Measurements from ENCODE around the gene TWNK. TPM values are rescaled to one million over a fixed set of nuclear protein-coding genes. Genes with fewer than 3 reads are reported as not detected.
A peak's percentile ranks its signal among the peaks of the same experiment; 100 is the strongest.

The TWNK gene
- total RNA-seq, 2 donors from 2014 or later: 11.2 to 15.1 TPM

DNA sequence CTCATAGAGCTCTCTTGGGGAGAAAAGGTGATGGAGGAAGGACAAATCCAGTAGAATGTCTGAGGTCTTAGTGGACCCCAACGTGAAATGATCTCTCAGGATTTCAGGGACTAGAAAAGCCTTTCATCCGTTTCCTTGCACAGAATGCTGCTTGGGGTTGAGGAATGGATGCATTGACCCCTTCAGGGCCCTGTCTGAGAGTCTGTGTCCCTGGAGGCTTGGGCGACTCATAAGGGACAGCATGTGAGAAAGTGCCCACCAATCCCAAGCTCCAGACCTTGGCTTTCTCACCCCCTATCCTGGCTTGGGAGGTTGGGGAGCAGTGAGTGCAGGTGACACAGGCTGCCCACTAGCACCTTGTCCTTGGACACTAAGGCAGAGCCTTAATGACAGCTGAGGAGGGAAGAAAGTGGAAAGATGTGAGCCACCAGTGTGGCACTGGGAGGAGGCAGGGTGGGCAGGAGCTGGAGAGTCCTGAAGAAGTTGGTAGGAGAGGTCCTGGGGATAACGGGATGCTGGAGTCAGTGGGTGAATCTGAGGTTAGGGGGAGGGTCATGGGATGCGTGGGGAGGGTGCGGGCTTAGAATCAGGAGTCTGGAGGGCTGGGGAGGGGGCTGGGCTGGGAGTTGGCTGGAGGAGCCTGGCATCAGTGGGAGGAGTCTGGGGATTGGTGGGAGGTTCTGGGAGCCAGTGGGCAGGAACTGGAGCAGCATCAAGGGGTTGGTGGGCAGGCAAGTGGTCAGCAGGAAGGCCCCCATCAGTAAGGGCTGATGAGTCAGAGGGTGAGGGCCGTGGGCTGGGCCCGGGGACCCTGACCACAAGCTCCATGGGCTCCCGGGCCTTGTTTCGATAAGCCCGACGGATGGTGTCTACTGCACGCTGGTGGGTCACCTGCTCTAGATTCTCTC lies 20.8 kb downstream of the TWNK start:
- no peak for TF ChIP-seq CTCF (conservative IDR thresholded peaks at IDR 0.05)
- Histone ChIP-seq H3K27ac (ENCODE audit: low read depth, low read length) (peak overlapping the region; percentile 32), H3K4me3 (ENCODE audit: low read length) (no peak overlapping the region), H3K9ac (ENCODE audit: extremely low read depth, low read length, poor library complexity, severe bottlenecking) (no peak overlapping the region), H3K36me3 (ENCODE audit: control insufficient read depth, insufficient read depth, low read length) (peaks cover 29% of the 10 kb centered on the region), H3K4me1 (ENCODE audit: control insufficient read depth, insufficient read depth, low read length) (no peaks in the 10 kb centered on the region), H3K27me3 (ENCODE audit: control insufficient read depth, insufficient read depth, low read length, poor library complexity, severe bottlenecking) (no peaks in the 10 kb centered on the region), H3K9me3 (ENCODE audit: control insufficient read depth, low read length) (no peaks in the 10 kb centered on the region)
- WGBS, 2 experiments (ENCODE audit: insufficient coverage in 1 of 2, insufficient read length in 1 of 2): 76 to 83% methylated on average over 9 to 13 of the region's 13 CpGs
- no peak for DNase-seq
- peaks cover 8% of the 10 kb centered on the region for H3K4me1 Mint-ChIP-seq
- H3K9me3 Mint-ChIP-seq: no peaks in the 10 kb centered on the region
- H3K4me3 Mint-ChIP-seq: no peak overlapping the region
- peaks cover 20% of the 10 kb centered on the region for H3K36me3 Mint-ChIP-seq (ENCODE audit: low read depth)
- H3K27ac Mint-ChIP-seq: no peak overlapping the region
- no peaks in the 10 kb centered on the region for H3K27me3 Mint-ChIP-seq (ENCODE audit: insufficient read depth)

- no peak overlapping the region for H3K27ac Mint-ChIP-seq
- 94 to 100% methylated on average over 2 to 6 of the region's 6 CpGs for WGBS, 2 experiments (ENCODE audit: insufficient coverage in 1 of 2, insufficient read length in 1 of 2)
- no peak overlapping the region for H3K4me3 Mint-ChIP-seq
- H3K27me3 ChIP-seq (ENCODE audit: control insufficient read depth, insufficient read depth, low read length, poor library complexity, severe bottlenecking): no peaks in the 10 kb centered on the region
- no peaks in the 10 kb centered on the region for H3K27me3 Mint-ChIP-seq (ENCODE audit: insufficient read depth)
- peaks cover 12% of the 10 kb centered on the region for H3K4me1 Mint-ChIP-seq
- no peaks in the 10 kb centered on the region for H3K4me1 ChIP-seq (ENCODE audit: control insufficient read depth, insufficient read depth, low read length)
- H3K9ac ChIP-seq (ENCODE audit: extremely low read depth, low read length, poor library complexity, severe bottlenecking): no peak overlapping the region
- H3K4me3 ChIP-seq (ENCODE audit: low read length): no peak overlapping the region
- H3K9me3 Mint-ChIP-seq: no peaks in the 10 kb centered on the region
- H3K9me3 ChIP-seq (ENCODE audit: control insufficient read depth, low read length): no peaks in the 10 kb centered on the region
- H3K36me3 ChIP-seq (ENCODE audit: control insufficient read depth, insufficient read depth, low read length): peaks cover 23% of the 10 kb centered on the region
- no peak for TF ChIP-seq CTCF (conservative IDR thresholded peaks at IDR 0.05)
- H3K36me3 Mint-ChIP-seq (ENCODE audit: low read depth): peaks cover 16% of the 10 kb centered on the region
- DNase-seq: no peak
- no peak overlapping the region for H3K27ac ChIP-seq (ENCODE audit: low read depth, low read length)
Measured at GRCh38 chr10:101008823-101009423, 21.6 kb downstream of the TWNK start.

DNA sequence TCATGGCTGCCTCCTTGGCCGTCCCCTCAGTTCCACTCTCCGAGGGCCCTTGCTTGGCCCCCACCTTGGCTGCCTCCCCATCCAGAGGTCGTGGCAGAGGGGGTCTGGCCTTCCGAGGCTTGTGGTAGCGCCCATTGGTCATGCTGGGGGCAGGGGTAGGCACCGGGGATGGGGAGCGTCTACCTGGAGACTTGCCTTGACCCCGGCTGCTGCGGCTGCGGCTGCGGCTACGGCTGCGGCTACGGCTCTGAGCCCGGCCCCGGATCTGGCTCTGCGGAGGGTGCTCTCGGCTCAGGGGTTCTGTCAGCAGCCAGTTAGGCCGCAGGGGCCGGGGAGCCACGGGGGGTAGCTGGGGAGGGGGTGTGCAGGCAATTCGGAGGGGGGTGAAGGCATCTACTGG lies 23.0 kb downstream of the TWNK start:
- no peak overlapping the region for H3K4me3 Mint-ChIP-seq
- no peaks in the 10 kb centered on the region for H3K9me3 ChIP-seq (ENCODE audit: control insufficient read depth, low read length)
- no peak overlapping the region for H3K27ac Mint-ChIP-seq
- H3K36me3 Mint-ChIP-seq (ENCODE audit: low read depth): peaks cover 10% of the 10 kb centered on the region
- H3K9me3 Mint-ChIP-seq: no peaks in the 10 kb centered on the region
- no peak for DNase-seq
- peaks cover 15% of the 10 kb centered on the region for H3K4me1 Mint-ChIP-seq
- no peak overlapping the region for H3K4me3 ChIP-seq (ENCODE audit: low read length)
- H3K36me3 ChIP-seq (ENCODE audit: control insufficient read depth, insufficient read depth, low read length): peaks cover 12% of the 10 kb centered on the region
- 89 to 95% methylated on average over 8 to 21 of the region's 22 CpGs for WGBS, 2 experiments (ENCODE audit: insufficient coverage in 1 of 2, insufficient read length in 1 of 2)
- H3K27me3 ChIP-seq (ENCODE audit: control insufficient read depth, insufficient read depth, low read length, poor library complexity, severe bottlenecking): peaks cover 8% of the 10 kb centered on the region
- H3K27me3 Mint-ChIP-seq (ENCODE audit: insufficient read depth): peaks cover 13% of the 10 kb centered on the region
- H3K9ac ChIP-seq (ENCODE audit: extremely low read depth, low read length, poor library complexity, severe bottlenecking): no peak overlapping the region
- H3K4me1 ChIP-seq (ENCODE audit: control insufficient read depth, insufficient read depth, low read length): no peaks in the 10 kb centered on the region
- no peak overlapping the region for H3K27ac ChIP-seq (ENCODE audit: low read depth, low read length)
- no peak for TF ChIP-seq CTCF (conservative IDR thresholded peaks at IDR 0.05)

Data from endodermal cell (in vitro differentiated cells).